PC-3 (cell line): ENCODE measurements around the gene SEPTIN8.

Source experiments
- CTCF ChIP-seq: fragments of 300-600 bp; sonication (generic); conservative IDR thresholded peaks from 2 replicates; pipeline ENCODE4 v1.5.1; 2017; ENCODE audit warnings: antibody characterized with exemption, low read depth, mild to moderate bottlenecking, low read length
- EZH2 ChIP-seq: fragments of 300-600 bp; sonication (generic); IDR thresholded peaks from one replicate; pipeline ENCODE4 v1.6.1; 2017; ENCODE audit warnings: antibody characterized with exemption, mild to moderate bottlenecking, low read length; ENCODE audit not compliant: unreplicated experiment
- EZH2phosphoT487 ChIP-seq: fragments of 300-600 bp; sonication (generic); IDR thresholded peaks from 2 replicates; pipeline ENCODE4 v1.6.1; 2018; ENCODE audit warnings: mild to moderate bottlenecking, antibody characterized with exemption, low read length, borderline replicate concordance

DNA sequence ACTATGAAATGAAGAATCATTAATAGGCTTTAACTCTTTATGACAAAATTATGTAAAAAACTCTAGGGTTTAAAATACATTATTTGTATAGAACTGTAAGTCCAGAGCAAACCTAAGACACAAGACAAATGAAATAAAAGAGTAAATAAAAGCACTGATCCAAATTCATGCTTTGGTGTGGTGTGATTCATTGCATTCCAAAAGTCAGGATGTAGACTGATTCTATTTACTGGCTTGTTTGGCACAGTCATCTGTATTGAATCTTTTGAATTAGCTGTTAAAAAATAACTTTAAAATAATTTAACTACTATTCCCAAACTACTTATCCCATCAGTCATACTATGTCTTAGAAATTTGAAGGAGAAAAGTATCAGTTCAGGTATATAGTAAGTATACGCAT is 72.2 kb downstream of the SEPTIN8 start:
- TF ChIP-seq CTCF (no peak), EZH2phosphoT487 (no peak), EZH2 (no peak)
